ENCODE results near the gene CIDEB.

The CIDEB gene

DNA sequence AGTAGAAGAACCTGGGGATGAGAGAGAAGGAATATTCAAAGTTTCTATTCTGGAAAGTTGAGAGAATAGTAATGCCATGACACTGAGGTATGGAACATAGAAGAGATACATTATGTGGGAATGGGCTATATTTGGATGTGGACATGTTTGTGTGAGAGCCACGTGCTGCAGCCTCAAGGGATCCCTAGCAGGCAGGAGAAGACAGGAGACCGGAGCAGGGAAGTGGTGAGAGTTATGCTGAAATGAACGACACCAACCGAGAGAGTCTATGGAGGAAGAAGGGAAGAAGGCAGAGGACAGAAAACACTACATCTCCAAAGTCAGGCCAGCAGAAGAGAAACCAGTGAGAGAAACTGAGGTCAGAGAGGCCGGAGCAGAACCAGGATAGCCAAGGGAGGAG lies 42.0 kb upstream of the CIDEB start:
- in situ Hi-C loops (cut with HindIII; ENCODE audit: low sequenced_read_pairs): no loop called here
- H3K4me3 ChIP-seq (ENCODE audit: low read depth, low read length): no peak overlapping the region
- no peak for DNase-seq (ENCODE audit: low read depth, low spot score)
- TF ChIP-seq, protein P1, sequence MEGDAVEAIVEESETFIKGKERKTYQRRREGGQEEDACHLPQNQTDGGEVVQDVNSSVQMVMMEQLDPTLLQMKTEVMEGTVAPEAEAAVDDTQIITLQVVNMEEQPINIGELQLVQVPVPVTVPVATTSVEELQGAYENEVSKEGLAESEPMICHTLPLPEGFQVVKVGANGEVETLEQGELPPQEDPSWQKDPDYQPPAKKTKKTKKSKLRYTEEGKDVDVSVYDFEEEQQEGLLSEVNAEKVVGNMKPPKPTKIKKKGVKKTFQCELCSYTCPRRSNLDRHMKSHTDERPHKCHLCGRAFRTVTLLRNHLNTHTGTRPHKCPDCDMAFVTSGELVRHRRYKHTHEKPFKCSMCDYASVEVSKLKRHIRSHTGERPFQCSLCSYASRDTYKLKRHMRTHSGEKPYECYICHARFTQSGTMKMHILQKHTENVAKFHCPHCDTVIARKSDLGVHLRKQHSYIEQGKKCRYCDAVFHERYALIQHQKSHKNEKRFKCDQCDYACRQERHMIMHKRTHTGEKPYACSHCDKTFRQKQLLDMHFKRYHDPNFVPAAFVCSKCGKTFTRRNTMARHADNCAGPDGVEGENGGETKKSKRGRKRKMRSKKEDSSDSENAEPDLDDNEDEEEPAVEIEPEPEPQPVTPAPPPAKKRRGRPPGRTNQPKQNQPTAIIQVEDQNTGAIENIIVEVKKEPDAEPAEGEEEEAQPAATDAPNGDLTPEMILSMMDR (IDR thresholded peaks at IDR 0.05; ENCODE audit: low read depth, low read length): no peak

DNA sequence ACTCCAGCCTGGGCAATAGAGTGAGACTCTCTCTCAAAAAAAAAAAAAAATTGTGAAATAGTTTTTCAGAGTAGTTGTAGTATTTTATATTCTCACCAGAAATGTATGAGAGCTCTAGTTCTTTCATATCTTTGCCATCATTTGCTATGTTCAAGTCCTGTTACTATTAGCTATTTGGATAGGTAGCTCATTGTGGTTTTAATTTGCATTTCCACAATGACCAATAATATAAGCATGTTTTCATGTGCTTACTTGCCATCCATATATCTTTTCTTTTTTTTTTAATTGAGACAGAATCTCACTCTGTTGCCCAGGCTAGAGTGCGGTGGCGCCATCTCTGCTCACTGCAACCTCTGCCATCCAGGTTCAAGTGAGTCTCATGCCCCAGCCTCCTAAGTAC lies 40.4 kb upstream of the CIDEB start:
- TF ChIP-seq, protein P1 (IDR thresholded peaks at IDR 0.05; ENCODE audit: low read depth, low read length): no peak
- no peak overlapping the region for H3K4me3 ChIP-seq (ENCODE audit: low read depth, low read length)
- in situ Hi-C loops (cut with HindIII; ENCODE audit: low sequenced_read_pairs): no loop called here
- DNase-seq (ENCODE audit: low read depth, low spot score): no peak

DNA sequence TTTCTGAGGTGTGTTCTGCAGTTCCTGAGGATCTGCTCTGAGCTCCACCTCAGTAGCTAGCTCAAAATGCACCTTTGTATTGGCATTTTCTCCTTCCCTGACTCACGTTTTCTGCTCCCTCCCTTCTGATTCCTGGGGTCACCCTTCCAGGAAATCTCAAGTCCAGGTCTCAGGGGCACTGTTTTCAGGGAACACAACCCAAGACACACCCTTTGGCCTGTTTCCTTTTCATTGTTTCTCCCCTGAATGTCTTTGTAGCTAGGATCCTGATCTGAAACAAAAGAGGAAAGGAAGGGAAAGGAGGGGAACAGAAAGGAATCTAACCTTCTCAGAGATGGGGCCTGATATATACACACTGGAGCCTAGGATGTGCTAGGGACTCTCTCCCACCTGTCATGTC lies 39.4 kb upstream of the CIDEB start:
- no peak for DNase-seq (ENCODE audit: low read depth, low spot score)
- TF ChIP-seq, protein P1 (IDR thresholded peaks at IDR 0.05; ENCODE audit: low read depth, low read length): no peak
- in situ Hi-C loops (cut with HindIII; ENCODE audit: low sequenced_read_pairs): no loop called here
- no peak overlapping the region for H3K4me3 ChIP-seq (ENCODE audit: low read depth, low read length)

DNA sequence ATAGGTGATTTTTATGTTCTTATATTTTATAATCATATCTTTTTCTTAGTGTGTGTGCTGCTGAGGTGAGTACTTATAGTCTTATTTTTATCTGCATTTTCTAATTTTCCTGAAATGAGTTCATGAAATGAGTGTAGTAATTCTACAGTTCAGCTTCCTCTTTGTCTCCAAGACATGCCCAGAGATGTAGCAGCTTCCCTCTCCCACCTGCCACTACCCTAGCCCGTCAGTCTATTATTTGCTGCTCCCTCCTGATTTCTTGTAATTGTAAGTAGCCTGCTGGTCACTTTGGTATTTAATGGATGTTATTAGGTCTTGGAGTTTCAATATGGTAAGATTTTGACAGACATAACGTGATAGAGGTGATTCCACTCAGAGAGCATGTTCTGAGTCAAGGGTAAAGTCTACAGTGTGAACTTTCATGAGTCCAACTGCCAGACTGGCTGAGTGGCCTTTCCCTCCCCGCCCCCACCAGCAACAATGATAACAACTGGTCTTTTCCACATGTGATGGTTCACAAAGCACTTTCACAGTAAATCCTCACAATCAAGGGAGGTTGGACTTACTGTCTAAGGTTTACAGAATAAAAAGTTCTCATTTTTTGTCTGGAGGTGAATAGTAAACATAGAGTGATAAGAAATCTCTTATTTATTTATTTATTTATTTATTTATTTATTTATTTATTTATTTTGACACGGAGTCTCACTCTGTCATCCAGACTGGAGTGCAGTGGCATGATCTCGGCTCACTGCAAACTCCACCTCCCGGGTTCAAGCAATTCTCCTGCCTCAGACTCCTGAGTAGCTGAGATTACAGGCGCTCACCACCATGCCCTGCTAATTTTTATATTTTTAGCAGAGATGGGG lies 36.3 kb upstream of the CIDEB start:
- no peak overlapping the region for H3K4me3 ChIP-seq (ENCODE audit: low read depth, low read length)
- TF ChIP-seq, protein P1 (IDR thresholded peaks at IDR 0.05; ENCODE audit: low read depth, low read length): no peak
- no peak for DNase-seq (ENCODE audit: low read depth, low spot score)
- in situ Hi-C loops (cut with HindIII; ENCODE audit: low sequenced_read_pairs): no loop called here

DNA sequence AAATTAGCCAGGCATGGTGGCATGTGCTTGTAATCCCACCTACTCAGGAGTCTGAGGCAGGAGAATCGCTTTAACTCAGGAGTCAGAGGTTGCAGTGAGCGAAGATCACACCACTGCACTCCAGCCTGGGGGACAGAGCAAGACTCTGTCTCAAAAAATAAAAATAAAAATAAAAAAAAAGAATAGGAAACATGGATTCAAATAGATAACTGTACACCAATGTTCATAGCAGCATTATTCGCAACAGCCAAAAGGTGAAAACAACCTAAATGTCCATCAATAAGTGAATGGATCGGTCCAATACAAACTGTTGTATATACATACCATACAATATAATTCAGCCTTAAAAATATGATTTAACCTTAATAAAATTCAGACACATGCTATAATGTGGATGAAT lies 35.1 kb upstream of the CIDEB start:
- TF ChIP-seq, protein P1 (IDR thresholded peaks at IDR 0.05; ENCODE audit: low read depth, low read length): no peak
- in situ Hi-C loops (cut with HindIII; ENCODE audit: low sequenced_read_pairs): no loop called here

DNA sequence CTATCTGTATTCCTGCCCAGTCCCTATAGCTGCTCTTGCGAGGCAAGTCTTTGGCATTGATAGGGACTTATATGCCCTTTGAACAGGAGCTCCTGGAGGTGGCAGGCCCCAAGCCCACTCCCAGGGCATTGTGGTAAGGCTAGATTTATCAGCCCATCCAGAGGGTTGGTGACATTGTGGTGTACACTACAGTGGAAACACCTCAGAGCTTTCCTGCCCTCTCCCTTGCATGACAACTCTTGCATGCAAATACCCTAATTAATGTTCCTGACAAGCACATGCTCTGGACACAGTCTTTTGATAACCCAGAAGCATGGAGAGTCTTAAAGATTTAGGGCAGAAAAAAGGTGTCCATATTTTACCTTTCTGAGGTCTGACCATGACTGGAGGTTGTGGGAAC lies 32.8 kb upstream of the CIDEB start:
- TF ChIP-seq, protein P1 (IDR thresholded peaks at IDR 0.05; ENCODE audit: low read depth, low read length): no peak
- no peak overlapping the region for H3K4me3 ChIP-seq (ENCODE audit: low read depth, low read length)
- no peak for DNase-seq (ENCODE audit: low read depth, low spot score)
- in situ Hi-C loops (cut with HindIII; ENCODE audit: low sequenced_read_pairs): no loop called here

More for the DNA sequence above, 35.1 kb upstream of the CIDEB start:
- H3K4me3 ChIP-seq (ENCODE audit: low read depth, low read length): no peak overlapping the region
- no peak for DNase-seq (ENCODE audit: low read depth, low spot score)

Data from astrocyte of the spinal cord (primary cell).